Stimulated activated CD4-positive, alpha-beta T cell treated with anti-CD3 and anti-CD28 coated beads, Interleukin-4, amount 100 ng/mL, for 4 hours (primary cell): ENCODE measurements around the gene DCLK3.

Source experiments
- DNase-seq, 2 experiments: peaks; one replicate each; pipeline ENCODE4 v3.0.0-alpha.2; 2020

The DCLK3 gene, protein sequence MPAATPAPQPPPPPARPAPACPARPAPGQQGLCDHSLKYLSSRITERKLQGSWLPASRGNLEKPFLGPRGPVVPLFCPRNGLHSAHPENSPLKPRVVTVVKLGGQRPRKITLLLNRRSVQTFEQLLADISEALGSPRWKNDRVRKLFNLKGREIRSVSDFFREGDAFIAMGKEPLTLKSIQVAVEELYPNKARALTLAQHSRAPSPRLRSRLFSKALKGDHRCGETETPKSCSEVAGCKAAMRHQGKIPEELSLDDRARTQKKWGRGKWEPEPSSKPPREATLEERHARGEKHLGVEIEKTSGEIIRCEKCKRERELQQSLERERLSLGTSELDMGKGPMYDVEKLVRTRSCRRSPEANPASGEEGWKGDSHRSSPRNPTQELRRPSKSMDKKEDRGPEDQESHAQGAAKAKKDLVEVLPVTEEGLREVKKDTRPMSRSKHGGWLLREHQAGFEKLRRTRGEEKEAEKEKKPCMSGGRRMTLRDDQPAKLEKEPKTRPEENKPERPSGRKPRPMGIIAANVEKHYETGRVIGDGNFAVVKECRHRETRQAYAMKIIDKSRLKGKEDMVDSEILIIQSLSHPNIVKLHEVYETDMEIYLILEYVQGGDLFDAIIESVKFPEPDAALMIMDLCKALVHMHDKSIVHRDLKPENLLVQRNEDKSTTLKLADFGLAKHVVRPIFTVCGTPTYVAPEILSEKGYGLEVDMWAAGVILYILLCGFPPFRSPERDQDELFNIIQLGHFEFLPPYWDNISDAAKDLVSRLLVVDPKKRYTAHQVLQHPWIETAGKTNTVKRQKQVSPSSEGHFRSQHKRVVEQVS

DNA sequence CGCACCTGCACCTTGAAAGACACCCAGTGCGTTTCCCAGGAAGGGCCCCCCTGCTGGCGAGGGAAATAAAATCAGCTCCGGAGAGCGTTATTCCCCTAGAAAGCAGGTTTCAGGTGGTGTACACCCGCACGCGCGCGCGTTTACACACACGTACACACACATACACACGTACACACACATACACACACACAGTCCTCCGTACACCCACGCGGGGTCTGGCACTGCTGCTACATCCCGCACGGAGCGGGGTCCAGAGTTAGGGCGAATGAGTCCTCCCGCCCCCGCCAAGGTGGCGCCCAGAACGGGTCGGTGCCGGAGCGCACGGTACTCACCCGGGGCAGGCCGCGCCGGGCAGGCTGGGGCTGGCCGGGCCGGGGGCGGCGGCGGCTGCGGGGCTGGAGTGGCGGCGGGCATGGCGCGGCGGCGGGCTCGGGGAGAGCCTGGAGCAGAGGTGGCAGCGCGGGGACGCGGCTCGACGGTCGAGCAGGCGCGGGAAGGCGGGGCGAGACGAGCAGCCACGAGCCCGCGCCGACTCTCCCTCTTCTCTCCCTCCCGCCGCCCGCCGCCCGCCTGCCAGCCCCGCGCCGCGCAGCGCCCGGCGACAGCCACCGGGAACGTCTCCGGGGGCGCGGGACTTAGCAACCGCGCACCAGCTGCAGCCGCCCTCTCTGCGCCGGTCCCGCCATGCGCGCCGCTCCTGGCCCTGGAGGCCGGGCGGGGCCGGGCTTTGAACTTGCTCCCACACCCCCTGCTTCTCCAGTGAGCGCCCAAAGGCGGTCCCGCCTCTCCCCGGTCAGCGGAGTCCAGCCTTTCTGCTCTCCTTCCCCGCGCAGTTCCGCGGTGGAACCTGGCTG, at the start of gene DCLK3:
DCLK3 (minus strand) TSS at position 704 of the 854 bp plus-strand sequence; CDS start at position 414, 290 bp downstream.
- no peak for DNase-seq

DNA sequence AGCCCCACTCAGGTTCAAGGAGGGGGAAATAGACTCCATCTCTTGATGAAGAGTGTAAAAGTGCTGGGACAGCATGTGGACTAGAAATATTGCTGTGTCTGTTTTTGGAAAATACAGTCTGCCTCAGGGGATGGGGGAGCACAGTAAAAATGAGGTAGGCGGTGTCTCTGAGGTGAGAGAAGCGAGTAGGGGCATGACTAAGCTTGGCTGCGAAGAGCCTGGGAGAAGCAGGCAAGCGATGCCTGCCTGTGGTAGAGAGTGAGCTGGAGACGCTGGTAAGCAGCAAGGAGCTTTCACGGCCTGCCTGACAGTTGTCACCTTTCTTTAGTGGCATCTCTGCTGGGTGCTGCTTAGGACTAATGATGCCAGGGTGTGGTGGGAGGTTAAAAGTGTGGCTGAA, 49.0 kb upstream of the DCLK3 start:
- no peak for DNase-seq

DNA sequence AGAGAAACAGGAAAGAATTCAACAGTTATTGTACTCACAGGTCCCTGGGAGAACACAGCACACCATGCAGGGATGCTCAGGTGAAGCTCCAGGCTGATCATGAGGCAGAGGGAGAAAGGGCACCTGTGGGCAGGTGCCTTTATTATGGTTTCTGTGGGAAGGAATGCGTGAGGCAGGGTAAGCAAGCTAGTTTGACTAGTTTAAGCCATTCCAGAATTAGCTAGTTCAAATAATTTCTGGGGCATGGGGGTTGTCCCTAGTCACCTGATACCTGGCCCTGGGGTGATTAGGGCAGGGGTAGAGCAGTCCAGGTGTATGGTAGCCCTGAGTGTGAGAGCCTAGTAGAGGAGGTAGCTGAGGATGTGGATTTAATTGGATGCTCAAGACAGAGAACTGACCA, 47.9 kb upstream of the DCLK3 start:
- DNase-seq, result no peak

DNA sequence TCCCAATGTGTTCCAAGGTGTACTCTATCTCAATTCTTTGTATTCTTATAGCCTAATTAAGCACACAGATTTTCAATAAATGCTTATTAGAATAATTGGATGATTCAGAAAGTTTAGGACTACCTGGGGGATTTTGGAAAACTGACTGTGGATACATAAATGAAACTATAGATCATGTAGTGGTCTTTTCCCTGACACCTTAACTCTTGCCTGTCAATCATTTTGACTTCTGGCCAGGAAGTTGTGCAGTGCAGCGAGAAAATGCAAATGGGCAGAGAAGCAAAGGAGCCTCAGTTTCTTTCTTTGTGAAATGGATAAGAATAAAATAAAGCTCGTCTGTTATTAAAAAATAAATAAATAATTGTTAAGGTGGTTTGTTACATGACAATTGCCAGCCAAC, 47.4 kb upstream of the DCLK3 start:
- no peak for DNase-seq

DNA sequence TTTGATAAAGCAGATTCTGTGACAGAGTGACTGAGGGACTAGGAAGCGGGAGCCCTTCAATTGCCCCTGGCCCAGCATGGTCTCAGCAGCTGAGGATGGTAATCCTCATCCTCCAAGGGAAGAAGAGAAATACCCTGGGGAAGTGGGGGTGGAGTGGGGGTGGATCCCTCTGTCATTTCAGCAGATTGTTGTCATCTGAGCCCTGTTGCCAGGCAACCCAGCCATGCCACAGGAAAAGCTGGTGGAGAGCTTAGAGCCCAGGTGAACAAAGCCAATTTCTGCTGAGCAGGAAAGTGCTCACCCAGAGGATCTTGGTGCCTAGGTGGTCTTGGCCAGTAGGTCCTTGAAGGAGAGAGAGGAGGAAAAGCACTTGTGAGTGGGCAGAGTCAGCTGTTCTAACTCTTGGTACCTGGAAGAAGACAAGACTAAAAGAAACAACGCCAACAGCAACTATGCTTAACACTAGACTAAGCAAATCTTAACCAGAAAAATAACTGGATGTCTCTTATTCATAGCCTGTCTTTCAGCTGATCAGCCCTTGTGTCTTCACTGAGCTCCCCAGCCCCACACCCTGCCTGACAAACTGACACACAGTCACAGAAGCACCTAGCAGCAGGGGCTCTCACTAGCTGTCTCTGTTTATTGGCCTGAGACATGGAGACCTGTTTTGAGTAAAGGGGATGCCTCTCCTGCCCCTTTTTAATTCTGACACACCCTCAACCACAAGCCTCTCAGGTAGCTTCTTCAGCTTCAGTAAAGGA, 40.1 kb upstream of the DCLK3 start:
- DNase-seq, result no peak

DNA sequence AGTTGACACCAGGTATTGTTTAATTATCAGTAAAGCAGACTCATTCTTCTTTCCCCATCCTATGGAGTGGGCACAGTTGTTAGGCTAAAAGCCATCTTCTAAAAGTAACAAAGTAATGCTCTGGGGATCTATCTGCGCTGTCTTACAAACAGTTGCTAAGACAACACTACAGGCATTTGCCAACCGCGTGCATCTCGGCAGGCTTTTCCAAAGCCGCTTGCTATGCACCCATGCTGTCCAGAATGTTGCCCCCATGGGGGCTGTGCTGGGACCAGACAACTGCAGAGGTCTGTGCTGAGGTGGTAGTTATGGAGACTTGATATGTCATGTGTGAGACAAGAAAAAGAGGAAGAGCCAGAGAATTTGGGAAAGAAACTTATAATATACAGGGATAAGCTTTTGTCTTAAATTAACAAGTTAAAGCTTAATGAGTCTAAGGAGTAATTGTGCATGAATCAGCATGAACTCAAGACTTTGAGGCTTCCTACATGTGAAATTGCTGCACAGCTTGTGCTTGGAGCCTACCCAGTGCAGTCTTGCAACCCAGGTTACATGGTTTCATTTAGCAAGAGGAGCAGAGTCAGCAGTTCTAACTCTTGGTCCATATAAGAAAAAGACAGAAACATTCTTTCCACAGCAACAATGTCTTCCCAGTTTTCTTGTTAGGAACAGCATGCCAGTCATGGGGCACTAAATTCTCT, 38.9 kb upstream of the DCLK3 start:
- DNase-seq, result no peak

DNA sequence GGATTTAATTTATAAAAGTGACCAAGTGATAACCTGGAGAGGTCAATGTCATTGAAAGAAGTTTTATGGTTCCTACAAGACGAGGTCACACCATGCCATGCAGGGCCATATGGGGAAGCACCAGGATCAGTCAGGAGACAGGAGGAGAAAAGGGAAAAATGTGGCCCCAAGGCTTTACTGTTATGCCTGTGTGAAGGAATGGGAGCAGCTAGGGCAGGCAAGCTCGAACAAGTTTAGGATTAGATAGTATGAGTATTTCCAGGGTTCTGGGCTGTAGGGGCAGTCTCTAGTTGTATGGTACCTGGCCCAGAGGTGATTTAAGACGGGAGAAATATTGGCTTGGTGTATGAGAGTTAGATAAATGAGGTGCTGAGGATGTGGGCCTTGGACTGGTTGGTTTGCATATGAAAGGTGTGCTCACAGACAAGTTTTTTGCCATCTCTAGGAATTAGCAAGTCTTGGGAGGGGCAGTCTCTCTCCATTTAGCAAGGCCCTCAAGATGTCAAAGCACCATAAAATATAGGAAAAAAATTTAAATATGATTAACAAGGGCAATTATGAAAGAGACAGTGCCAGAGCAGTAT, 36.3 kb upstream of the DCLK3 start:
- DNase-seq, result no peak

DNA sequence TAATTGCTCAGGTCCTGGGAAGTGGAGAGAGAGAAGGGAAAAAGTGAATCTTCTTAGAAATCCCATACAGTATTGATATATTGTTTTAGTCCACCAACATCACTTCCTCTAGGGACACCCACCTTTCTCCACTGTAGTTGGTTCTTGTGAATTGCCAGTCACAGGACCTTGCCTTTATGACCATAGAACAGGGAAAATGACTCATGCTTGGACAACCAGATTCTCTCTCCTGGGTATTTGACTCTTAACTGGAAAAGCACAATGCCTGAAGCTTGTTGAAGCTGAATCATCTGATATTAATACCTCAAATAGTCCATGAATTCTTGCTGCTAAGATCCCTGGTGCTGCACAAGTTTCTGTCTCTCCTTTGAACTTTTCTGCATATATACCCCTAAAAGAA, 32.5 kb upstream of the DCLK3 start:
- DNase-seq, result no peak

DNA sequence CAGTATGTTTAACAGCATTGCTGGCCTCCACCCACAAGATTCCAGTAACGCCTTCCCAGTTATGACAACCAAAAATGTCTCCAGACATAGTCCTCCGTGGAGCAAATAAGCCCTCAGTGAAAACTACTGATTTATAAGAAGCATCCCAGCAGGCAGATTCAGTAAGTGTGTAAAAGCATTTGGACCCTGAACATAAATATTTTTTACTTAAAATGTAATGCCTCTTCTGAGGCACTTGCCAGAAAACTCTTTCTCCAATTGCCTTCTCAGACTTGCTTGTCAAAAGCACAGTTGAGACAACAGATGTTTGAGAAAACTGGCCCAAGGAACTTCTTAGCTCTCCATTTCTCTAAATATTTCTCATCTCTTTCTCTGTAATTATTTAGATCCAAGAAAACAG, 31.8 kb upstream of the DCLK3 start:
- DNase-seq, result no peak

DNA sequence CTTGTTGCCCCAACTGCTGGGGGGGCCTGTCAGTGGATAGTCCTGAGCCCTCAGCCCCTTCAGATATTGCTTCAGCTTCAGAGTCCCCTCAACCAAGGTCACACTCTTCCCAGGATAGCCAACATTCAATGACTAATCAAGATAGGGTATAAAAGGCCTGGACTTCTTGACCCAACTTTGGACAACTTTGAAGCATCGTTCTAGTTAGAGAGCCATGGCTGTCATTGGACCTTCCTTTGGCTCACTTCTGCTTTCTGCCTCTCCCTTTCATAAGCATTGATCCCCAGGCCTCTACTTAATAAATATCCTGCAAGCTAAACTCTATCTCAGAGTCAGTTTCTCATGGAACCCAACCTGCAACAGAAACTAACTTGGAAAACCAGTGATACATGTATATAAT, 31.3 kb upstream of the DCLK3 start:
- no peak for DNase-seq

DNA sequence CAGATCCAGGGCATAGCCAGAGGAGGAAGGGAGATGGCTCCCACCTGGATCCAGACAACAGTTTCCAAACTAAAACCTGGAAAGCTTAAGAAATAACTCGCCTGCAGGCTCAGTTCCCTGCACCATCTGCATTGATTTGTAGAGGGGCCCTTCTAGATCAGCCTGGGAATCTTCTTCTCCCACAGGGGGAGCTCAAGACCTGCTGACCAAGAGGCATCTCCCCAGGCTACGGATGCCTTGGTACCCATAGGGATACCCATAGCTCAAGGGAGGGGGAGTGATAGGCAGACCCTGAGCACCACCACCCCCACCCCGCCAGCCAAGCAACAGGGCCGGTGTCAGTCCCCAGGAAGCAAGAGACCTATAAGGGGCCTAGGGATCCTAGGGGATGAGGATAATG, 28.0 kb upstream of the DCLK3 start:
- no peak for DNase-seq

DNA sequence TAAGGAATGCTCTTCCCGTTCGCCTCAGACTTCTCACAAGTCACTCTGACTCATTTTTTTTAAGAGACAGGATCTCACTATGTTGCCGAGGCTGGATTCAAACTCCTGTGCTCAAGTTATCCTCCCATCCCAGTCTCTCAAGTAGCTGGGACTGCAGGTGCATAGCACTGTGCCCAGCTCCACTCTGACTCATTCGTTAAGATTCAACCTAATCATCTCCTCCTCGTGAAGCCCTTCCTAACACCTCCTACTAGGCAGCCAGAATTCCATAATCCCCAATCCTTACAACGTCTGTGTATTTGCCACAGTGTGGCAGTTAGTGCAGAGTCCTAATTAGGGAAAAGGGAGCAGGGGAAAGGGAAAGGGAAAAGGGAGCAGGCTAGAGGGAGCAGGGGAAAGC, 26.4 kb upstream of the DCLK3 start:
- no peak for DNase-seq

DNA sequence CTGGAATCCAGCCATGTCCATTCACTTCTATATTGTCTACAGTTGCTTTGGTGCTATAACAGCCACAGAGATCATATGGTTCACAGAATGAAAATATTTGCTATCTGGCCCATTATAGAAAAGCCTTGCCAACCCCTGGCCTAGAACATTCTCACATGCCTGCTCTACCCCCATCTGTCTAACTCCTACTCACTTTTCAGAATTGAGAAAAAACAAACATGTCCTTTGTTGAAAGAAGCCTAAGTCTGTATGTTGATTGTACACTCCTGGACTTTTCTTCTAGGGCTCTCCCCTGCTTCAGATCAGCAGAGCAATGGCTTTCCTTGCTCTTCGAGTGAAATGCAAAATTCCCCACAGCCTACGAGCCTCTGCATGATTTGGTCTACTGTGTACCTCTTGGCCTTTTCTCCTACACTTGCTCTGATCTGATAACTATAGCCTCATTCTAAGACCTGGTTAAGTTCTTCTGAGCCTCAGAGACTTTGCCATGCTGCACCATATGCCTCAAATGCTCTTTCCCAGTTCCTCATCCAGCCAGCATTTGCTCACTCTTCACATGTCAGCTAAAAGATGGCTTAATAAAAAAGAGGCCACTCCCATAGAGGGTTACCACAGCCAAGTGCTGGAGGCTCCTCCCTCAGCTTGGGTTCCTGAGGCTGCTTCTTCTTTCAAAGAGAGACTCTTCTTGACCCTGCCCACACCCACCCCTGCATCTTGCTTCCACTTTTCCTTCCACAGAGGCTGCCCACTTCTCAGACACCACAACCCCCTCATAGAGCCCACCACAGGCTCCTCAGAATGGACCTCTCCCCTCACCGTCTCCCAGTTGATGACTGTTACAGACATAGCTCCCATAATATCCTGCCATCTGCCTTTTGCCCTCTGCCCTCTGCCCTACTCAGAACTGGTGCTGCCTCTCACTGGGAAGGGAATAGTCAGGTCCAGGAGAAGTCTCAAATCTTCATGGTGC, 22.9 kb upstream of the DCLK3 start:
- DNase-seq, result no peak

DNA sequence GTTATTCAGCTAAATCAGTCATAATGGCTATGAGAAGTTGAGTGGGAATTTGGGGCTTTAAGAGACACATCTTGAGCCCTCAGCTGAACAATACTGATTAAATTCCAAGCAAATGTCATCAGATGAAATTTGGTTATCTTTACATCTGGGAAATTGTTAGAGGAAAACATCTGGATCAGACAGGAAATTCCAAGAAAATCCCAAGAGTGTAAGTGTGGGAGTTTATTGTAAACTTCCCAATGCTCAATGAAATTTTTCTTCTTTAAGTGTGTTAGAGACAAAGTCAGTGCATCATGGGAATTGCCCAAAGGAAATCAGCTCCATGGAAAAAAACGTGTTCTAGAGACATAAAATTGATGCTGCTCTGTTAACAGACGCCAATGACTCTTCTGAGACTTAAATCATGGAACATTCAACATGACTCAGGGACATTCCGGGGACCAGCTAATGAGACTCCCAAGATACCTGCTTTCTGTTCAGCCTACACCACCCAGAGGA, 19.8 kb upstream of the DCLK3 start:
- DNase-seq, result no peak

DNA sequence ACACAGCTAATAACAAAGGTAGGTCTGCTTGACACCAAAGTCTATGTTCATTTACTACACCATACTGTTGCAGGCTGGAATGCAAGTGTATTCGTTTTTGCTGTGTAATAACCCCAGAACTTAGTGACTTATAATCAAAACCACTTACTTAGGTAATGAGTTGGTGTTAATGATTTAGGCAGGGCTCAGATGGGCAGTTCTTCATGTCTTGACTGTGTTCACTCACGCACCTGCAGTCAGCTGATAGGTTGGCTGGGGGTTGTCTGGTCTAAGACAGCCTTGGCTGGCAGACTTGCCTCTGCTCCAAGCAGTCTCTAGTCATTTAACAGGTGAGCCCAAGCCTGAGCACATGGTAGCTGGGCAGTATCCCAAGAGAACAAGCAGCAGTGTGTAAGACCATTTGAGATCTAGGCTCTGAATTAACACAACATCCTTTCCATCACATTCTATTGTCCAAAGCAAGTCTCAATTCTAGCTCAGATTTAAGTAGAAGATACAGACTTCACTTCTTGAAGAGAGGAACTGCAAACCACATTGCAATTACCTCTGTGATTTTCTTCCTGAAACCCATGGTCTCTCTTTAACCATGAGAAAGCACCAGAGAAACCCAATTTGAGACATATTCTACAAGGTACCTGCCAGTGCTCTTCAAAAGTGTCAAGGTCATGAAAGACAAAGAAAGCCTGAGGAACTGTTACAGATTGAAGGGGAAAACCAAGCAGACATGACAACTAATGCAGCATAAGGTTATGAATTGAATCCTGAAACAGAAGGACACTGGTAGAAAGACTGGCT, 13.3 kb upstream of the DCLK3 start:
- no peak for DNase-seq

DNA sequence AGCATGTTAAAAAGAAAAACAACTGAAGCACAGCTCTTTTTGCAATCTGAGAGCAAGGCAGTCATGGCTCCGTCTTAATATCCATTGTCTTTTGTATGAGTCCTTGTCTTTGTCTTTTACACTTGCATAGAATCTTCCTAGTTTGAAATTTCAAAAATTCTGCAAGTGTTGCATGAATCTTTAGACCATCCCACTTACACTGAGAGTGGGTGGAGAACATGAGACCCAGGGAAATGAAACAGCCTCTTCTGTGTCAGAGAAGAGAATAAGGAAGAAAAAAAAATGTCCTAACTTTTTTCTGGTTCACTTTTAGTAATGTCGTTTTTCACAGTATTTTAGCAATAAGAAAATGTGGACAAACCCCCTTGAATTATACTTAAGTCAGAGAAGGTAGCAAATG, 12.1 kb upstream of the DCLK3 start:
- no peak for DNase-seq

DNA sequence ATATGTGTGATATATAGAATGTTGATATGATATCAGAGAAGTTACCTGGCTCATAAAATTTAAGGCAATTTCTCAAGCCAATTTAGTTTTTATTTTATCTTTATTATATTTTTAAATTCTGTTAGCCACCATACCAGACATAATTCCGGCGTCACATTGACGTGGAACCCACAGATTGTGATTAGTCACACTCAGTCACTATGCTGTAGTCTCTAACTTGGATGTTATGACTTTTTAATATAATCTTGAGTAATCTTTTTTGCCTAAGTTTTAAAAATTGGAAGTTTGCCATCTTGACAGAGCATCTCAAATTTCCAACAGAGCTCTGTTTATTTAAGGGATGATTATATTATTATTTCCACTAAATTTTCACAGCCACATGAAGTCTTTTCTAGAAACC, 9.7 kb upstream of the DCLK3 start:
- no peak for DNase-seq

DNA sequence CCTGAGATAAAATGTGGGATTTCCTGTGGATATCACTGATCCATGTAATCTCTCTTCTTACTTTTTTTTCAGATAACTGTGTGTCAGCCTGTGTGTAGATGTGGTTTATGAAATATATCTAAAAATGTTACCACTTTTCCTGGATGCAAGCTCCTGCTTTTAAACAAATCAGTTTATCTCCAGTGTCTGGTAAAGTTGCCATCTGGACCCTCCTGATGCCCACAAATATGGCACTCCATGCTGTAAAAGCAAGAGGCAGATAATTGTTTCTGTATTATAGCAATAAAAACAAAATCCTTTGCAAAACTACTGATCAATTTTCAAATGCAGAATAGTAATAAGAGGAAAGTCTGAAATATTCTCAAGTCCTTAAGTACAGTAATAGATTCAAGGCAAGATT, 7.6 kb upstream of the DCLK3 start:
- no peak for DNase-seq

DNA sequence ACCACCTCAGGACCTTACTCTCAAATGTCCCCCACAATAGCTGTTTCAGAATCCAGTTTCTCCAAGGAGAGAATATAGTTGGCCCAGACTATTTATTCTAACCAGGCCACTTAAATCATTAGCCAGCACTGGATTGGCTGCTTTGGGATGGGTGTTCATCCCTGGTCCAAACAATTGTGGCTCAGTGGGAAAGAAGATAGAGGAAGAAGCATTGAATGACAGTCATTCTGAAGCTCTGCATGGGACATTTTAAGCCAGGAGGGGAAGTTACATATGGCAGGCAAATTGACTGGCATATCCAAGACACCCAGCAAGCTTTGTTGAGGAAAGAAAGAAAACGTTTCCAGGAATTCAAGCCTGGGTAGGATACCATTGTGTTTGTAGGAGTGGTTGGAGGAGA, 5.6 kb upstream of the DCLK3 start:
- no peak for DNase-seq
